Panc1 (cell line): ENCODE data around the gene ABCC3. TPM values are rescaled to one million over a fixed set of nuclear protein-coding genes. Genes with fewer than 3 reads are reported as not detected.

Experiments used
- ATAC-seq: fragments of 200-7000 bp; cut with Tn5 transposase; 2 replicates; pipeline ENCODE4 v1.9.1; 2020; ENCODE audit warnings: mild to moderate bottlenecking, moderate library complexity
- BruUV-seq: library from RNA; stranded (reverse); fragments of 400-500 nt; replicated peaks from 2 replicates; lab custom pipeline; 2021; lab: Mats Ljungman, UMichigan
- CTCF ChIA-PET: fragments of 300-600 bp; sonication (Branson Sonifier 250); formaldehyde crosslinking; loops from one replicate; lab custom pipeline; 2022; ENCODE audit warnings: antibody characterized with exemption; lab: Charles Lee
- POLR2A ChIA-PET: fragments of 300-600 bp; sonication (Branson Sonifier 250); formaldehyde crosslinking; loops from one replicate; lab custom pipeline; 2022; ENCODE audit warnings: antibody characterized with exemption; lab: Charles Lee
- DNase-seq: peaks from one replicate; pipeline ENCODE4 v3.0.0-alpha.2; 2010; ENCODE audit warnings: low read depth, low spot score
- H3K27ac ChIP-seq: 2 replicates; pipeline ENCODE4 v1.5.1; 2011; ENCODE audit warnings: mild to moderate bottlenecking, low read length, inconsistent platforms
- H3K27me3 ChIP-seq: fragments of 200-500 bp; sonication (Bioruptor generic); 2 replicates; pipeline ENCODE4 v1.6.0; 2014; ENCODE audit warnings: low read length, inconsistent platforms; ENCODE audit not compliant: control insufficient read depth, insufficient read depth
- H3K36me3 ChIP-seq: fragments of 200-500 bp; sonication (Bioruptor generic); 2 replicates; pipeline ENCODE4 v1.5.1; 2014; ENCODE audit warnings: inconsistent platforms, mild to moderate bottlenecking, low read length, moderate library complexity; ENCODE audit not compliant: control insufficient read depth, insufficient read depth
- H3K4me1 ChIP-seq: 2 replicates; pipeline ENCODE4 v1.5.1; 2011; ENCODE audit warnings: inconsistent platforms, mild to moderate bottlenecking, low read length, moderate library complexity; ENCODE audit not compliant: control insufficient read depth, insufficient read depth
- H3K4me3 ChIP-seq, 2 experiments: 2 replicates each; pipeline ENCODE4 v1.5.1; 2011 to 2012; ENCODE audit warnings: low read depth in 2 of 2, low read length in 2 of 2, mild to moderate bottlenecking in 2 of 2, inconsistent platforms in 1 of 2, moderate library complexity in 1 of 2
- H3K9me3 ChIP-seq: fragments of 200-500 bp; sonication (Bioruptor generic); 2 replicates; pipeline ENCODE4 v1.5.1; 2014; ENCODE audit warnings: low read depth, mild to moderate bottlenecking, inconsistent platforms, low read length, moderate library complexity; ENCODE audit not compliant: control insufficient read depth, insufficient read depth
- POLR2AphosphoS5 ChIP-seq: IDR thresholded peaks from 2 replicates; pipeline ENCODE4 v1.6.1; 2012; ENCODE audit warnings: mild to moderate bottlenecking, low read depth, low read length, moderate library complexity
- SIN3A ChIP-seq: IDR thresholded peaks from 2 replicates; pipeline ENCODE4 v1.6.1; 2012; ENCODE audit warnings: low read depth, mild to moderate bottlenecking, low read length, moderate library complexity, borderline replicate concordance; ENCODE audit not compliant: insufficient read depth
- TCF7L2 ChIP-seq: IDR thresholded peaks from 2 replicates; pipeline ENCODE4 v1.6.1; 2011; ENCODE audit warnings: mild to moderate bottlenecking, low read depth, low read length, inconsistent platforms
- in situ Hi-C: cut with HindIII; loops from 2 replicates; pipeline ENCODE4 v1.10.0; 2016; ENCODE audit warnings: low sequenced_read_pairs, low pct_unique_long_range_greater_than_20kb
- intact Hi-C: fragments of 100-400 bp; cut with micrococcal nuclease; formaldehyde crosslinking; loops from one replicate; pipeline ENCODE4 v1.10.0; 2022; ENCODE audit not compliant: unreplicated experiment
- total RNA-seq: library from RNA; stranded (reverse); gene quantifications from one replicate; pipeline ENCODE4 v1.2.1, GENCODE V29; 2021; ENCODE audit not compliant: unreplicated experiment
- TF ChIP-seq, protein P1 (sequence below): fragments of 450-650 bp; IDR thresholded peaks from 2 replicates; pipeline ENCODE4 v1.5.1; 2017; ENCODE audit warnings: mild to moderate bottlenecking
- TF ChIP-seq, protein P2 (sequence below), 2 experiments: IDR thresholded peaks; 2 replicates each; pipeline ENCODE4 v1.6.1; 2011 to 2012; ENCODE audit warnings: low read depth in 2 of 2, control low read depth in 1 of 2, low read length in 1 of 2, mild to moderate bottlenecking in 1 of 2, moderate library complexity in 1 of 2; ENCODE audit not compliant: insufficient read depth in 1 of 2

Gene ABCC3
- total RNA-seq, 1 experiment from 2014 or later: 128 TPM

DNA sequence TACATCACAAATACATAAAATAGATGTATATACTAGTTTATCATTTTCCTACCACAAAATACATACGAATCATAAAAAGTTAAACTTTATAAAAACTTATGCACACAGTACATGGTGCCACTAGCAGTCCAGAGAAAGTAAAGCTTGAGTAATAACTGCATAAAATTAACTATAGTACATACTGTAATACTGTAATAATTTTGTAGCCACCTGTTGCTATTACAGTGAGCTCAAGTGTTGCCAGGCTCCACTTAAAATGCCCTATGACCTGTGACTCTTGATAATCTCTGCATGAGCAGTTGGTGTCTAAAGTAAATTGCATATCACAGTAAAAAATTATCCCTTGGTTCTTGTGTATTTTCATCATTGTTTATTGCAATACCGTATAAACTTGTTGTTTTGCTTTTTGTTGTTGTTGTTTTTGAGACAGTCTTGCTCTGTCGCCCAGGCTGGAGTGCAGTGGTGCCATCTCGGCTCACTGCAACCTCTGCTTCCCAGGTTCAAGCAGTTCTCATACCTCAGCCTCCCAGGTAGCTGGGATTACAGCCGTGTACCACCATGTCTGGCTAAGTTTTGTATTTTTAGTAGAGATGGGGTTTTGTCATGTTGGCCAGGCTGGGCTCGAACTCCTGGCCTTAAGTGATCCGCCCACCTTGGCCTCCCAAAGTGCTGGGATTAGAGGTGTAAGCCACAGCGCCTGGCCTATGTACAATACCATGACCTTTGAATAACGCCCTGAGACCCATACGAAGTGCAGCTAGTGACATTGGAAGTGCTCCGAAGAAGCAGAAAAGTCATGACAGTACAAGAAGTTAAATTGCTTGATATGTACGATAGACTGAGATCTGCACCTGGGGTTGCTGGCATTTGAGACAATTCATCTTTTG is 91.3 kb downstream of the ABCC3 start:
- BruUV-seq: no TSS peak
- Histone ChIP-seq H3K36me3 (0 out of 2 replicates have a peak, but pooled peaks cover under 1% of the 10 kb centered on the region), H3K27ac (no peak overlapping the region), H3K9me3 (no peaks in the 10 kb centered on the region), H3K27me3 (no peaks in the 10 kb centered on the region), H3K4me3 (no peak overlapping the region), H3K4me1 (peaks cover 72% of the 10 kb centered on the region)
- POLR2A ChIA-PET: no interaction called here
- intact Hi-C loops: no loop called here
- in situ Hi-C loops: no loop called here
- ATAC-seq: no peak
- TF ChIP-seq, protein P1, sequence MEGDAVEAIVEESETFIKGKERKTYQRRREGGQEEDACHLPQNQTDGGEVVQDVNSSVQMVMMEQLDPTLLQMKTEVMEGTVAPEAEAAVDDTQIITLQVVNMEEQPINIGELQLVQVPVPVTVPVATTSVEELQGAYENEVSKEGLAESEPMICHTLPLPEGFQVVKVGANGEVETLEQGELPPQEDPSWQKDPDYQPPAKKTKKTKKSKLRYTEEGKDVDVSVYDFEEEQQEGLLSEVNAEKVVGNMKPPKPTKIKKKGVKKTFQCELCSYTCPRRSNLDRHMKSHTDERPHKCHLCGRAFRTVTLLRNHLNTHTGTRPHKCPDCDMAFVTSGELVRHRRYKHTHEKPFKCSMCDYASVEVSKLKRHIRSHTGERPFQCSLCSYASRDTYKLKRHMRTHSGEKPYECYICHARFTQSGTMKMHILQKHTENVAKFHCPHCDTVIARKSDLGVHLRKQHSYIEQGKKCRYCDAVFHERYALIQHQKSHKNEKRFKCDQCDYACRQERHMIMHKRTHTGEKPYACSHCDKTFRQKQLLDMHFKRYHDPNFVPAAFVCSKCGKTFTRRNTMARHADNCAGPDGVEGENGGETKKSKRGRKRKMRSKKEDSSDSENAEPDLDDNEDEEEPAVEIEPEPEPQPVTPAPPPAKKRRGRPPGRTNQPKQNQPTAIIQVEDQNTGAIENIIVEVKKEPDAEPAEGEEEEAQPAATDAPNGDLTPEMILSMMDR: no peak
- TF ChIP-seq SIN3A: no peak
- no peak for TF ChIP-seq POLR2AphosphoS5
- no peak for TF ChIP-seq TCF7L2
- TF ChIP-seq, protein P2, sequence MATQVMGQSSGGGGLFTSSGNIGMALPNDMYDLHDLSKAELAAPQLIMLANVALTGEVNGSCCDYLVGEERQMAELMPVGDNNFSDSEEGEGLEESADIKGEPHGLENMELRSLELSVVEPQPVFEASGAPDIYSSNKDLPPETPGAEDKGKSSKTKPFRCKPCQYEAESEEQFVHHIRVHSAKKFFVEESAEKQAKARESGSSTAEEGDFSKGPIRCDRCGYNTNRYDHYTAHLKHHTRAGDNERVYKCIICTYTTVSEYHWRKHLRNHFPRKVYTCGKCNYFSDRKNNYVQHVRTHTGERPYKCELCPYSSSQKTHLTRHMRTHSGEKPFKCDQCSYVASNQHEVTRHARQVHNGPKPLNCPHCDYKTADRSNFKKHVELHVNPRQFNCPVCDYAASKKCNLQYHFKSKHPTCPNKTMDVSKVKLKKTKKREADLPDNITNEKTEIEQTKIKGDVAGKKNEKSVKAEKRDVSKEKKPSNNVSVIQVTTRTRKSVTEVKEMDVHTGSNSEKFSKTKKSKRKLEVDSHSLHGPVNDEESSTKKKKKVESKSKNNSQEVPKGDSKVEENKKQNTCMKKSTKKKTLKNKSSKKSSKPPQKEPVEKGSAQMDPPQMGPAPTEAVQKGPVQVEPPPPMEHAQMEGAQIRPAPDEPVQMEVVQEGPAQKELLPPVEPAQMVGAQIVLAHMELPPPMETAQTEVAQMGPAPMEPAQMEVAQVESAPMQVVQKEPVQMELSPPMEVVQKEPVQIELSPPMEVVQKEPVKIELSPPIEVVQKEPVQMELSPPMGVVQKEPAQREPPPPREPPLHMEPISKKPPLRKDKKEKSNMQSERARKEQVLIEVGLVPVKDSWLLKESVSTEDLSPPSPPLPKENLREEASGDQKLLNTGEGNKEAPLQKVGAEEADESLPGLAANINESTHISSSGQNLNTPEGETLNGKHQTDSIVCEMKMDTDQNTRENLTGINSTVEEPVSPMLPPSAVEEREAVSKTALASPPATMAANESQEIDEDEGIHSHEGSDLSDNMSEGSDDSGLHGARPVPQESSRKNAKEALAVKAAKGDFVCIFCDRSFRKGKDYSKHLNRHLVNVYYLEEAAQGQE (IDR thresholded peaks at IDR 0.05; ENCODE audit: insufficient read depth in 1 of 2, low read depth in 2 of 2, low read length in 1 of 2): no peak
- no peak for DNase-seq
- CTCF ChIA-PET: interaction anchor here (0.5 kb wide), 1 partner anchor 30 kb away, joined by 3 read pairs; no protein-coding TSS in a partner anchor

DNA sequence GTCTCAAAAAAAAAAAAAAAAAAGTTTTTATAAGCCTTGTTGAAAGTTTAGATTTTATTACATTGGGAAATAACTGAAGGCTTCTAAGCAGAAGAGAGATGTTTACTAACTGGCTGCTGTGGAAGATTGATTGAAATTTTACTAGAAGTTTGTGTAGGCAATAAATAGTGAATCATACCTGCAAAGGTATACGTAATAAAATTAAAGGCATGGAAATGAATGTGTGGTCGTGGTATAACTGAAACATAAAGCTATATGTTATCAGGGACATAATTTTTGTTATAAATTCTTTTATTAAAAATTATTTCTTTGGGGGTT is 93.4 kb downstream of the ABCC3 start:
- no peak for DNase-seq
- TF ChIP-seq TCF7L2: no peak
- Histone ChIP-seq H3K9me3 (no peaks in the 10 kb centered on the region), H3K4me3 (no peak overlapping the region), H3K4me1 (peaks cover 67% of the 10 kb centered on the region), H3K27ac (no peak overlapping the region), H3K27me3 (no peaks in the 10 kb centered on the region), H3K36me3 (no peaks in the 10 kb centered on the region)
- CTCF ChIA-PET: interaction anchor here (0.6 kb wide), 1 partner anchor 175 kb away, joined by 3 read pairs; no protein-coding TSS in a partner anchor
- intact Hi-C loops (no loop called here), in situ Hi-C loops (no loop called here)
- POLR2A ChIA-PET: interaction anchor here (0.7 kb wide), 2 partner anchors 12 to 276 kb away, joined by 3 to 7 read pairs; no protein-coding TSS in a partner anchor
- no peak for ATAC-seq
- BruUV-seq: no TSS peak
